Liver (tissue), 9 donors: Measurements from ENCODE around the gene SYK. TPM values are rescaled to one million over a fixed set of nuclear protein-coding genes. Genes with fewer than 3 reads are reported as not detected.

Source experiments
- DNase-seq: peaks from one replicate; pipeline ENCODE4 v3.0.0-alpha.2; 2017; ENCODE audit warnings: low spot score
- H3K27ac ChIP-seq, 2 donors: one replicate each; pipeline ENCODE4 v1.7.0; 2013; ENCODE audit warnings: inconsistent platforms in 2 of 2, low read length in 2 of 2, control low read depth in 1 of 2, low read depth in 1 of 2, mild to moderate bottlenecking in 1 of 2
- H3K27me3 ChIP-seq, 4 donors: one replicate each; pipeline versions ENCODE4 v1.6.1 to v1.7.0; 2013; ENCODE audit warnings: low read length in 3 of 4, inconsistent platforms in 1 of 4, mild to moderate bottlenecking in 1 of 4, moderate library complexity in 1 of 4; ENCODE audit not compliant: control insufficient read depth in 4 of 4, insufficient read depth in 4 of 4
- H3K36me3 ChIP-seq, 4 donors: one replicate each; pipeline versions ENCODE4 v1.6.1 to v1.7.0; 2013; ENCODE audit warnings: low read length in 3 of 4, mild to moderate bottlenecking in 3 of 4, low read depth in 1 of 4, moderate library complexity in 1 of 4; ENCODE audit not compliant: control insufficient read depth in 4 of 4, insufficient read depth in 3 of 4
- H3K4me1 ChIP-seq, 4 donors: one replicate each; pipeline versions ENCODE4 v1.6.1 to v1.7.0; 2013; ENCODE audit warnings: low read length in 3 of 4, mild to moderate bottlenecking in 3 of 4, moderate library complexity in 1 of 4; ENCODE audit not compliant: control insufficient read depth in 4 of 4, insufficient read depth in 4 of 4
- H3K4me3 ChIP-seq, 3 donors: one replicate each; pipeline versions ENCODE4 v1.6.1 to v1.7.0; 2013; ENCODE audit warnings: low read length in 3 of 3, control low read depth in 1 of 3, low read depth in 1 of 3, mild to moderate bottlenecking in 1 of 3
- H3K9ac ChIP-seq, 2 donors: one replicate each; pipeline ENCODE4 v1.7.0; 2013; ENCODE audit warnings: low read length in 2 of 2, mild to moderate bottlenecking in 2 of 2, moderate library complexity in 2 of 2, control low read depth in 1 of 2, low read depth in 1 of 2
- H3K9me3 ChIP-seq, 4 donors: one replicate each; pipeline versions ENCODE4 v1.6.1 to v1.7.0; 2013; ENCODE audit warnings: low read length in 3 of 4; ENCODE audit not compliant: control insufficient read depth in 4 of 4
- EGR1 ChIP-seq, 2 donors: IDR thresholded peaks; 2 replicates each; pipeline ENCODE4 v1.6.1; 2016 to 2018; ENCODE audit warnings: antibody characterized with exemption in 2 of 2, low read depth in 2 of 2
- FOXA2 ChIP-seq: IDR thresholded peaks from 2 replicates; pipeline ENCODE4 v1.6.1; 2016; ENCODE audit warnings: antibody characterized with exemption
- GABPA ChIP-seq, 2 donors: IDR thresholded peaks in 1 of 2; conservative IDR thresholded peaks in 1 of 2; 2 replicates each; pipeline ENCODE4 v1.6.1; 2016; ENCODE audit warnings: antibody characterized with exemption in 2 of 2, mild to moderate bottlenecking in 1 of 2, moderate library complexity in 1 of 2
- HNF4A ChIP-seq, 2 donors: conservative IDR thresholded peaks; 2 replicates each; pipeline ENCODE4 v1.6.1; 2016; ENCODE audit warnings: antibody characterized with exemption in 2 of 2, mild to moderate bottlenecking in 2 of 2
- HNF4G ChIP-seq: IDR thresholded peaks from 2 replicates; pipeline ENCODE4 v1.6.1; 2016; ENCODE audit warnings: antibody characterized with exemption
- JUND ChIP-seq, 2 donors: IDR thresholded peaks; 2 replicates each; pipeline ENCODE4 v1.6.1; 2016; ENCODE audit warnings: antibody characterized with exemption in 2 of 2
- NR2F2 ChIP-seq: IDR thresholded peaks from 2 replicates; pipeline ENCODE4 v1.6.1; 2016; ENCODE audit warnings: antibody characterized with exemption
- RAD21 ChIP-seq, 2 donors: IDR thresholded peaks; 2 replicates each; pipeline ENCODE4 v1.6.1; 2016; ENCODE audit warnings: antibody characterized with exemption in 2 of 2, mild to moderate bottlenecking in 2 of 2
- RXRA ChIP-seq, 2 donors: IDR thresholded peaks; 2 replicates each; pipeline ENCODE4 v1.6.1; 2017 to 2018; ENCODE audit warnings: antibody characterized with exemption in 2 of 2, mild to moderate bottlenecking in 1 of 2
- SP1 ChIP-seq: IDR thresholded peaks from 2 replicates; pipeline ENCODE4 v1.6.1; 2018; ENCODE audit warnings: antibody characterized with exemption, mild to moderate bottlenecking
- TAF1 ChIP-seq: conservative IDR thresholded peaks from 2 replicates; pipeline ENCODE4 v1.6.1; 2016; ENCODE audit warnings: antibody characterized with exemption, mild to moderate bottlenecking
- YY1 ChIP-seq: IDR thresholded peaks from 2 replicates; pipeline ENCODE4 v1.6.1; 2016; ENCODE audit warnings: antibody characterized with exemption, mild to moderate bottlenecking
- WGBS: extraction: QIAGEN DNeasy Blood & Tissue Kit; methylation state at CpG from one replicate; pipeline ENCODE4 v1.1.7; 2013; 5-methylcytosine and 5-hydroxymethylcytosine counted together
- polyA plus RNA-seq, 2 donors: library from polyadenylated mRNA; stranded (reverse) in 1 of 2; unstranded in 1 of 2; fragments of 200-250 nt in 1 of 2; fragments of >200 nt in 1 of 2; fragmentation: Nextera tagmentation in 1 of 2; extraction: Ambion mirVana in 1 of 2; gene quantifications; one replicate each; pipeline versions ENCODE4 v1.2.1 to v1.2.3, GENCODE V29; 2013 to 2015
- total RNA-seq, 2 donors: library from RNA; depleted of rRNA; stranded (reverse); fragments of >200 nt; gene quantifications; one replicate each; pipeline ENCODE4 v1.2.3, GENCODE V29; 2014
- TF ChIP-seq, protein P1 (sequence below): IDR thresholded peaks from 2 replicates; pipeline ENCODE4 v1.6.1; 2016; ENCODE audit warnings: antibody characterized with exemption, mild to moderate bottlenecking
- TF ChIP-seq, protein P2 (sequence below): IDR thresholded peaks from 2 replicates; pipeline ENCODE4 v1.6.1; 2016; ENCODE audit warnings: antibody characterized with exemption
- TF ChIP-seq, protein P3 (sequence below): fragments of 150-350 bp; IDR thresholded peaks from 2 replicates; pipeline ENCODE4 v1.5.1; 2017; ENCODE audit warnings: improper control_type of control experiment, low read depth, low read length; ENCODE audit not compliant: missing input control
- TF ChIP-seq, protein P4 (sequence below): IDR thresholded peaks from 2 replicates; pipeline ENCODE4 v1.6.1; 2016; ENCODE audit warnings: antibody characterized with exemption
- TF ChIP-seq, protein P5 (sequence below): IDR thresholded peaks from 2 replicates; pipeline ENCODE4 v1.6.1; 2016; ENCODE audit warnings: antibody characterized with exemption
- donor health status: healthy.
- donor health status: healthy.
- donor health status: healthy.
- donor health status: healthy.
- donor health status: healthy.

The SYK gene
- total and polyA plus RNA-seq, 4 donors: 2.0 to 15.4 (median 4.1) TPM

DNA sequence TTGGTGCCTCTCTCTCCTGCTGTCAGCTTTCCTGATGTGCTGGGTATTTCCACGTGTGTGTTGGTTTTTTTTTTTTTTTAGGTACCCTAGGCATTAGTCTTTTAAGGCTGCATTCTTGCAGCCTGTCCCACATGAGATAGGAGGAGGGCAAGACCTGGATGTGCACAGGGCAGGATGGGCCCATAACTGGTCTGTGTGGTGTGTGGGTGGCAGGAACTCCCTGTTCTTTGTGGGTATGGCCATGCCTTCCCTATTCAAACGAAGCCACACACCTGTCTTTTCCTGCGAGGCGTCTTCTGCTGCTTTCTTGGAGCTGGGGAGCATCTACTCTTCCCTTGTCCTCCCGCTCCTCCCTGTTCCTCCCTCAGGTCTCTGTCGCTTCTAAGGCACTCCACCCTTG, 6.8 kb downstream of the SYK start:
- 64% methylated on average over 6 of the region's 6 CpGs for WGBS
- H3K4me3 ChIP-seq: no peak overlapping the region
- H3K36me3 ChIP-seq: no peaks in the 10 kb centered on the region
- no peak overlapping the region for H3K9ac ChIP-seq
- H3K27ac ChIP-seq: no peak overlapping the region
- no peaks in the 10 kb centered on the region for H3K4me1 ChIP-seq
- TF ChIP-seq, protein P1, sequence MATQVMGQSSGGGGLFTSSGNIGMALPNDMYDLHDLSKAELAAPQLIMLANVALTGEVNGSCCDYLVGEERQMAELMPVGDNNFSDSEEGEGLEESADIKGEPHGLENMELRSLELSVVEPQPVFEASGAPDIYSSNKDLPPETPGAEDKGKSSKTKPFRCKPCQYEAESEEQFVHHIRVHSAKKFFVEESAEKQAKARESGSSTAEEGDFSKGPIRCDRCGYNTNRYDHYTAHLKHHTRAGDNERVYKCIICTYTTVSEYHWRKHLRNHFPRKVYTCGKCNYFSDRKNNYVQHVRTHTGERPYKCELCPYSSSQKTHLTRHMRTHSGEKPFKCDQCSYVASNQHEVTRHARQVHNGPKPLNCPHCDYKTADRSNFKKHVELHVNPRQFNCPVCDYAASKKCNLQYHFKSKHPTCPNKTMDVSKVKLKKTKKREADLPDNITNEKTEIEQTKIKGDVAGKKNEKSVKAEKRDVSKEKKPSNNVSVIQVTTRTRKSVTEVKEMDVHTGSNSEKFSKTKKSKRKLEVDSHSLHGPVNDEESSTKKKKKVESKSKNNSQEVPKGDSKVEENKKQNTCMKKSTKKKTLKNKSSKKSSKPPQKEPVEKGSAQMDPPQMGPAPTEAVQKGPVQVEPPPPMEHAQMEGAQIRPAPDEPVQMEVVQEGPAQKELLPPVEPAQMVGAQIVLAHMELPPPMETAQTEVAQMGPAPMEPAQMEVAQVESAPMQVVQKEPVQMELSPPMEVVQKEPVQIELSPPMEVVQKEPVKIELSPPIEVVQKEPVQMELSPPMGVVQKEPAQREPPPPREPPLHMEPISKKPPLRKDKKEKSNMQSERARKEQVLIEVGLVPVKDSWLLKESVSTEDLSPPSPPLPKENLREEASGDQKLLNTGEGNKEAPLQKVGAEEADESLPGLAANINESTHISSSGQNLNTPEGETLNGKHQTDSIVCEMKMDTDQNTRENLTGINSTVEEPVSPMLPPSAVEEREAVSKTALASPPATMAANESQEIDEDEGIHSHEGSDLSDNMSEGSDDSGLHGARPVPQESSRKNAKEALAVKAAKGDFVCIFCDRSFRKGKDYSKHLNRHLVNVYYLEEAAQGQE: no peak
- TF ChIP-seq, protein P2, sequence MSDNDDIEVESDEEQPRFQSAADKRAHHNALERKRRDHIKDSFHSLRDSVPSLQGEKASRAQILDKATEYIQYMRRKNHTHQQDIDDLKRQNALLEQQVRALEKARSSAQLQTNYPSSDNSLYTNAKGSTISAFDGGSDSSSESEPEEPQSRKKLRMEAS: no peak
- TF ChIP-seq YY1 (no peak), TAF1 (no peak), HNF4A (conservative IDR thresholded peaks at IDR 0.05) (no peak), RAD21 (IDR thresholded peaks at IDR 0.05) (no peak)
- DNase-seq: no peak
- no peaks in the 10 kb centered on the region for H3K9me3 ChIP-seq
- H3K27me3 ChIP-seq: no peaks in the 10 kb centered on the region

DNA sequence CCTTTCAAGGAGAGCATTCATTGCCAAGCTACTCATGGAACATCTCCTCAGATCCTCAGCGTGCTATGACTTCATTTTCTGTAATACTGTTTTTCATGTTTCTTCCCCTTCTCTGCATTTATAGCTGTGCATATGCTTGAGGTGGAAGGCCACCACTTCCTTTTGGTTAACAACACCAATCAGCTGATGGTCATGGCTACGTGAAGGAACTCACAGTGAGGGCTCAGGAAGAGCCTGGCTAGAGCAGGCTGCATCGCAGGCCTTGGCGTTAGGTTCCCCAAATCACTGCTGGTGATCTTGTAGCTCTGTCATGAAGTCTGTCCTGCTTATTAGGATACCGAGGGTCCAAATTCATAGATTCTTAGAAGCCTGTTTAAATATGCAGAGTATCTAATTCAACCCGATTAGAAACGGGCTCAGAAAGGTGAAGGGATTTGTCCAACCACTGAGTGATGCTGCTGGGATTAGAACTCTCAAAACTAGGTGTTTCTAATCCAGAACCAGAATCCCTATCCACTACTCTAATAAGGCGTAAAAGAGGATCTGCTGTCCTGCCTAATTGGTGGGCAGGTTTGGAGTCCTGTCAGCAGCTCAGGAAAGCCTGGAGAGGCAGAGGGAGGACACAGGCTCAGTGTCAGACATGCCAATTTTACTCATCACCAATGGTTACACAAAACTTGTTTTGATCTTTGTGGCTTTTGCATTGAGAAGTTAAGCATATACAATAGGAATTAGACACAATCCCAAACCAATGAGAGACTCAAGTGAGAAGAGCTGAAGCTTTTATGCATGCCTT, 7.5 kb downstream of the SYK start:
- no peak overlapping the region for H3K4me3 ChIP-seq
- H3K27ac ChIP-seq: no peak overlapping the region

More for the DNA sequence above, 7.5 kb downstream of the SYK start:
- TF ChIP-seq TAF1 (no peak), RXRA (IDR thresholded peaks at IDR 0.05) (no peak), YY1 (no peak), RAD21 (IDR thresholded peaks at IDR 0.05) (no peak), NR2F2 (no peak), GABPA (IDR thresholded peaks at IDR 0.05 in 1 of 2, conservative IDR thresholded peaks at IDR 0.05 in 1 of 2) (no peak), FOXA2 (no peak), EGR1 (IDR thresholded peaks at IDR 0.05; ENCODE audit: low read depth in 2 of 2) (no peak), SP1 (no peak), HNF4A (conservative IDR thresholded peaks at IDR 0.05) (no peak), JUND (IDR thresholded peaks at IDR 0.05) (no peak), HNF4G (no peak)
- TF ChIP-seq, protein P3, sequence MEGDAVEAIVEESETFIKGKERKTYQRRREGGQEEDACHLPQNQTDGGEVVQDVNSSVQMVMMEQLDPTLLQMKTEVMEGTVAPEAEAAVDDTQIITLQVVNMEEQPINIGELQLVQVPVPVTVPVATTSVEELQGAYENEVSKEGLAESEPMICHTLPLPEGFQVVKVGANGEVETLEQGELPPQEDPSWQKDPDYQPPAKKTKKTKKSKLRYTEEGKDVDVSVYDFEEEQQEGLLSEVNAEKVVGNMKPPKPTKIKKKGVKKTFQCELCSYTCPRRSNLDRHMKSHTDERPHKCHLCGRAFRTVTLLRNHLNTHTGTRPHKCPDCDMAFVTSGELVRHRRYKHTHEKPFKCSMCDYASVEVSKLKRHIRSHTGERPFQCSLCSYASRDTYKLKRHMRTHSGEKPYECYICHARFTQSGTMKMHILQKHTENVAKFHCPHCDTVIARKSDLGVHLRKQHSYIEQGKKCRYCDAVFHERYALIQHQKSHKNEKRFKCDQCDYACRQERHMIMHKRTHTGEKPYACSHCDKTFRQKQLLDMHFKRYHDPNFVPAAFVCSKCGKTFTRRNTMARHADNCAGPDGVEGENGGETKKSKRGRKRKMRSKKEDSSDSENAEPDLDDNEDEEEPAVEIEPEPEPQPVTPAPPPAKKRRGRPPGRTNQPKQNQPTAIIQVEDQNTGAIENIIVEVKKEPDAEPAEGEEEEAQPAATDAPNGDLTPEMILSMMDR: no peak
- TF ChIP-seq, protein P1: no peak
- TF ChIP-seq, protein P4, sequence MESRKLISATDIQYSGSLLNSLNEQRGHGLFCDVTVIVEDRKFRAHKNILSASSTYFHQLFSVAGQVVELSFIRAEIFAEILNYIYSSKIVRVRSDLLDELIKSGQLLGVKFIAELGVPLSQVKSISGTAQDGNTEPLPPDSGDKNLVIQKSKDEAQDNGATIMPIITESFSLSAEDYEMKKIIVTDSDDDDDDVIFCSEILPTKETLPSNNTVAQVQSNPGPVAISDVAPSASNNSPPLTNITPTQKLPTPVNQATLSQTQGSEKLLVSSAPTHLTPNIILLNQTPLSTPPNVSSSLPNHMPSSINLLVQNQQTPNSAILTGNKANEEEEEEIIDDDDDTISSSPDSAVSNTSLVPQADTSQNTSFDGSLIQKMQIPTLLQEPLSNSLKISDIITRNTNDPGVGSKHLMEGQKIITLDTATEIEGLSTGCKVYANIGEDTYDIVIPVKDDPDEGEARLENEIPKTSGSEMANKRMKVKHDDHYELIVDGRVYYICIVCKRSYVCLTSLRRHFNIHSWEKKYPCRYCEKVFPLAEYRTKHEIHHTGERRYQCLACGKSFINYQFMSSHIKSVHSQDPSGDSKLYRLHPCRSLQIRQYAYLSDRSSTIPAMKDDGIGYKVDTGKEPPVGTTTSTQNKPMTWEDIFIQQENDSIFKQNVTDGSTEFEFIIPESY: no peak
- TF ChIP-seq, protein P2: no peak
- TF ChIP-seq, protein P5, sequence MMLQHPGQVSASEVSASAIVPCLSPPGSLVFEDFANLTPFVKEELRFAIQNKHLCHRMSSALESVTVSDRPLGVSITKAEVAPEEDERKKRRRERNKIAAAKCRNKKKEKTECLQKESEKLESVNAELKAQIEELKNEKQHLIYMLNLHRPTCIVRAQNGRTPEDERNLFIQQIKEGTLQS: no peak
- 73% methylated on average over 8 of the region's 8 CpGs for WGBS
- H3K9me3 ChIP-seq: no peaks in the 10 kb centered on the region
- H3K4me1 ChIP-seq: no peaks in the 10 kb centered on the region
- no peaks in the 10 kb centered on the region for H3K36me3 ChIP-seq
- H3K9ac ChIP-seq: no peak overlapping the region
- no peaks in the 10 kb centered on the region for H3K27me3 ChIP-seq
- DNase-seq: no peak
